Spleen (tissue), 11 donors: Measurements from ENCODE around the gene ELP5. TPM values are rescaled to one million over a fixed set of nuclear protein-coding genes. Genes with fewer than 3 reads are reported as not detected.

Experiments
- DNase-seq: peaks from one replicate; pipeline ENCODE4 v3.0.0-alpha.2; 2020
- H3K27ac ChIP-seq, 8 donors: fragments of 200-600 bp; sonication (generic) in 7 of 8; 1 replicate in 4 of 8; 2 replicates in 4 of 8; pipeline versions ENCODE4 v1.5.0 to v1.8.0; 2016 to 2021; ENCODE audit warnings: inconsistent platforms in 4 of 8, mild to moderate bottlenecking in 4 of 8, moderate library complexity in 1 of 8
- H3K27me3 ChIP-seq, 7 donors: fragments of 200-600 bp; sonication (generic) in 6 of 7; replicated peaks in 1 of 7; 1 replicate in 4 of 7; 2 replicates in 3 of 7; pipeline versions ENCODE4 v1.5.0 to v1.8.0; 2016 to 2021; ENCODE audit warnings: inconsistent platforms in 3 of 7, mild to moderate bottlenecking in 1 of 7
- H3K36me3 ChIP-seq, 6 donors: fragments of 200-600 bp; sonication (generic) in 5 of 6; 1 replicate in 4 of 6; 2 replicates in 2 of 6; pipeline versions ENCODE4 v1.5.0 to v1.8.0; 2016 to 2021; ENCODE audit warnings: inconsistent platforms in 2 of 6
- H3K4me1 ChIP-seq, 6 donors: fragments of 200-600 bp; sonication (generic) in 5 of 6; 1 replicate in 3 of 6; 2 replicates in 3 of 6; pipeline versions ENCODE4 v1.5.0 to v1.8.0; 2016 to 2021; ENCODE audit warnings: inconsistent platforms in 3 of 6
- H3K4me3 ChIP-seq, 8 donors: fragments of 200-600 bp; sonication (generic) in 7 of 8; 1 replicate in 4 of 8; 2 replicates in 4 of 8; pipeline versions ENCODE4 v1.5.0 to v1.8.0; 2016 to 2021; ENCODE audit warnings: inconsistent platforms in 4 of 8, mild to moderate bottlenecking in 4 of 8, moderate library complexity in 2 of 8
- H3K9me3 ChIP-seq, 8 donors: fragments of 200-600 bp; sonication (generic) in 7 of 8; 1 replicate in 4 of 8; 2 replicates in 4 of 8; pipeline versions ENCODE4 v1.5.0 to v1.8.0; 2016 to 2021; ENCODE audit warnings: inconsistent platforms in 4 of 8
- POLR2A ChIP-seq, 3 donors: fragments of 450-650 bp; IDR thresholded peaks; one replicate each; pipeline ENCODE4 v1.5.1; 2017; ENCODE audit warnings: antibody characterized with exemption in 3 of 3, mild to moderate bottlenecking in 1 of 3
- POLR2AphosphoS5 ChIP-seq, 3 donors: sonication (generic); formaldehyde crosslinking; IDR thresholded peaks; one replicate each; pipeline ENCODE4 v1.5.1; 2017; ENCODE audit warnings: antibody characterized with exemption in 3 of 3
- WGBS, 5 donors: extraction: QIAGEN DNeasy Blood & Tissue Kit in 3 of 5; methylation state at CpG; one replicate each; pipeline versions ENCODE4 v1.1.5 to v1.1.7; 2013 to 2018; 5-methylcytosine and 5-hydroxymethylcytosine counted together
- intact Hi-C: fragments of 100-400 bp; cut with DNase I; formaldehyde crosslinking; loops from one replicate; pipeline ENCODE4 v1.15.0; 2023; ENCODE audit warnings: low total_unique reads
- polyA plus RNA-seq, 3 donors: library from polyadenylated mRNA; stranded (reverse); fragments of 200-250 nt; gene quantifications; one replicate each; pipeline ENCODE4 v1.2.1, GENCODE V29; 2013
- total RNA-seq, 7 donors: library from RNA; depleted of rRNA in 3 of 7; stranded (reverse); fragments of >200 nt in 3 of 7; fragmentation: NEBNext Ultra II Directional in 4 of 7; extraction: Animal tissue kit (Norgen Biotek cat#: 25700) in 4 of 7; gene quantifications; one replicate each; pipeline versions ENCODE4 v1.1.0 to v1.2.1, GENCODE V29; 2016 to 2021
- TF ChIP-seq, protein P1 (sequence below), 11 experiments: fragments of 200-600 bp in 7 of 11; fragments of 450-650 bp in 4 of 11; sonication (generic) in 4 of 11; IDR thresholded peaks in 8 of 11; conservative IDR thresholded peaks in 3 of 11; 1 replicate in 7 of 11; 2 replicates in 4 of 11; pipeline versions ENCODE4 v1.4.0 to v1.8.0; 2016 to 2021; ENCODE audit warnings: antibody characterized with exemption in 11 of 11, inconsistent platforms in 4 of 11, mild to moderate bottlenecking in 1 of 11
- donor health status: healthy with polysubstance abuse.
- donor health status: DM: no; HTN: no; CAD: no; lungs with moderate emphysema.
- donor health status: DM: no; HTN: no; CAD: no.
- donor health status: Bipolar disorder and iron deficiency.
- donor health status: healthy.
- donor health status: DM: no; HTN: no; CAD: no.
- donor health status: DM: yes; HTN: yes; CAD: no.

ELP5 gene
- total and polyA plus RNA-seq, 10 donors, result 22.1 to 40.3 (median 36.7) TPM

GRCh38 chr17:7263801-7264078 is 11.7 kb downstream of the ELP5 start:
- H3K27ac ChIP-seq, result no peak overlapping the region
- H3K9me3 ChIP-seq, result no peaks in the 10 kb centered on the region
- peak overlapping the region in 2 of 8 donors; percentile 57 to 78 for H3K4me3 ChIP-seq
- peaks cover 22 to 38% (median 35%) of the 10 kb centered on the region in 6 donors for H3K4me1 ChIP-seq
- WGBS, 5 donors, result 38 to 59% (median 54%) methylated on average over 4 of the region's 4 CpGs
- TF ChIP-seq POLR2A (IDR thresholded peaks at IDR 0.05) (no peak), POLR2AphosphoS5 (IDR thresholded peaks at IDR 0.05) (no peak)
- TF ChIP-seq, protein P1, sequence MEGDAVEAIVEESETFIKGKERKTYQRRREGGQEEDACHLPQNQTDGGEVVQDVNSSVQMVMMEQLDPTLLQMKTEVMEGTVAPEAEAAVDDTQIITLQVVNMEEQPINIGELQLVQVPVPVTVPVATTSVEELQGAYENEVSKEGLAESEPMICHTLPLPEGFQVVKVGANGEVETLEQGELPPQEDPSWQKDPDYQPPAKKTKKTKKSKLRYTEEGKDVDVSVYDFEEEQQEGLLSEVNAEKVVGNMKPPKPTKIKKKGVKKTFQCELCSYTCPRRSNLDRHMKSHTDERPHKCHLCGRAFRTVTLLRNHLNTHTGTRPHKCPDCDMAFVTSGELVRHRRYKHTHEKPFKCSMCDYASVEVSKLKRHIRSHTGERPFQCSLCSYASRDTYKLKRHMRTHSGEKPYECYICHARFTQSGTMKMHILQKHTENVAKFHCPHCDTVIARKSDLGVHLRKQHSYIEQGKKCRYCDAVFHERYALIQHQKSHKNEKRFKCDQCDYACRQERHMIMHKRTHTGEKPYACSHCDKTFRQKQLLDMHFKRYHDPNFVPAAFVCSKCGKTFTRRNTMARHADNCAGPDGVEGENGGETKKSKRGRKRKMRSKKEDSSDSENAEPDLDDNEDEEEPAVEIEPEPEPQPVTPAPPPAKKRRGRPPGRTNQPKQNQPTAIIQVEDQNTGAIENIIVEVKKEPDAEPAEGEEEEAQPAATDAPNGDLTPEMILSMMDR (IDR thresholded peaks at IDR 0.05 in 8 of 11, conservative IDR thresholded peaks at IDR 0.05 in 3 of 11), result no peak
- H3K27me3 ChIP-seq, result peaks cover 3 to 78% (median 27%) of the 10 kb centered on the region in 7 donors
- intact Hi-C loops, result no loop called here
- DNase-seq, result no peak
- peaks cover 0 to 14% (median 7%) of the 10 kb centered on the region in 6 donors for H3K36me3 ChIP-seq

DNA sequence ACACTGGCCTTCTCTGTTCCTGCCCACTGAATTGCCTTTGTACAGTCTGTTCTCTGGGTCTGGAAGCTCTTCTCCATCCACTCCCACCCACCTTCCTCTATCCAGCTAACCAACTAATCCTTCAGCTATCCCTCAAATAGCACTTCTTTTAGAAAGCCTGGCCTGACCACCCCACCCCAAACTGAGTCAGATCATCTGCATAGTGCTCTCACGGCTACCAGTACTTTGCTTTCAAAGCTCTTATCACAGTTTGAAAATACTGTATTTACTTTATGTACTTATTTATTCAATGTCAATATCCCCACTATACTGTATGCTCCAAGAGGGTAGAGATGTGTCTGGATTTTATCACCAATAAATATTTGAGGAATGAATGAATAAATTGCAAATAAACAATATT is 14.8 kb downstream of the ELP5 start:
- TF ChIP-seq POLR2A (IDR thresholded peaks at IDR 0.05) (no peak), POLR2AphosphoS5 (IDR thresholded peaks at IDR 0.05) (no peak)
- TF ChIP-seq, protein P1 (IDR thresholded peaks at IDR 0.05 in 8 of 11, conservative IDR thresholded peaks at IDR 0.05 in 3 of 11), result no peak
- intact Hi-C loops, result no loop called here
- Histone ChIP-seq H3K4me3 (no peak overlapping the region), H3K27me3 (peaks cover 3 to 67% (median 22%) of the 10 kb centered on the region in 7 donors), H3K27ac (no peak overlapping the region), H3K4me1 (peaks cover 14 to 23% (median 21%) of the 10 kb centered on the region in 6 donors), H3K36me3 (no peaks in the 10 kb centered on the region), H3K9me3 (no peaks in the 10 kb centered on the region)
- WGBS, 5 donors, result 66 to 91% (median 79%) methylated on average over 1 of the region's 1 CpG
- no peak for DNase-seq

- H3K36me3 ChIP-seq, result no peaks in the 10 kb centered on the region
- WGBS, 5 donors, result 83 to 92% (median 88%) methylated on average over 8 of the region's 8 CpGs
Observed at GRCh38 chr17:7279448-7279847, 27.4 kb downstream of the ELP5 start.

DNA sequence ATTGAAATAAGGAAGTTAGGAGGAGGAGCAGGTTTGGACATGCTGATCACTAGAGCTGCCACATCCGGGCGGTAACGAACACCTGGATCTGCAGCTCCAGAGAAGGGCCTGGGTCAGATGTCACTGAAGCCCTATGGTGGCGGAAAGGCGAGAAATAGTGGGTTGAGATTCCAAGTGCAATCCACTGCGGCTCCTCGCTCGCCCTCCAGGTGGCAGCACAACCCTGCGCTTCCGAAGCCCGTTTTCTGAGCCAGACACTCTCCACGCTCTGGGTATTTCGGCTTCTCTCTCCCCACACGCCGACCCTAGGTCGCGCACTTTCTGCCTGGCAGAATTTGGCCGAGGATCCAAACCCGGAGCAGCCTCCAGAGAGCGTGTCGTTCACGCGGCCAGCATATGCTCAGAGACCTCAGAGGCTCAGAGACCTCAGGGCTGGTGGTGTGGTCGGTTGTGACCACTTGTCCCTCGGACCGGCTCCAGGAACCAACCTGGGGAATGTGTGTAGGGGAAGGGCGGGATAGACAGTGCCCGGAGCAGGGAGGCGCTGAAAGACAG is 28.6 kb downstream of the ELP5 start:
- no peaks in the 10 kb centered on the region for H3K36me3 ChIP-seq
- 0 to 1% (median 1%) methylated on average over 12 to 29 of the region's 29 CpGs for WGBS, 5 donors
- H3K27ac ChIP-seq, result peak overlapping the region in 6 of 8 donors; percentile 47 to 69 (median 62)
- H3K4me3 ChIP-seq, result peak overlapping the region; percentile 30 to 67 (median 43)
- intact Hi-C loops, result loop anchor here (2.0 kb wide), 1 partner anchor 16 kb away; no protein-coding TSS in a partner anchor
- H3K9me3 ChIP-seq, result no peaks in the 10 kb centered on the region
- TF ChIP-seq, protein P1 (IDR thresholded peaks at IDR 0.05 in 8 of 11, conservative IDR thresholded peaks at IDR 0.05 in 3 of 11), result peak; percentile 77 to 98 (median 94)
- TF ChIP-seq POLR2A (IDR thresholded peaks at IDR 0.05) (no peak), POLR2AphosphoS5 (IDR thresholded peaks at IDR 0.05) (peak in 2 of 3 donors; percentile 60 to 71)
- peak; percentile 95 for DNase-seq
- peaks cover 0 to 55% (median 20%) of the 10 kb centered on the region in 7 donors for H3K27me3 ChIP-seq
- H3K4me1 ChIP-seq, result peaks cover 17 to 34% (median 30%) of the 10 kb centered on the region in 6 donors

More at GRCh38 chr17:7279448-7279847, 27.4 kb downstream of the ELP5 start:
- intact Hi-C loops, result no loop called here
- H3K4me3 ChIP-seq, result no peak overlapping the region
- H3K4me1 ChIP-seq, result peaks cover 17 to 34% (median 30%) of the 10 kb centered on the region in 6 donors
- H3K27me3 ChIP-seq, result peaks cover 0 to 44% (median 20%) of the 10 kb centered on the region in 7 donors
- H3K27ac ChIP-seq, result no peak overlapping the region
- no peak for TF ChIP-seq POLR2AphosphoS5 (IDR thresholded peaks at IDR 0.05)
- TF ChIP-seq, protein P1 (IDR thresholded peaks at IDR 0.05 in 8 of 11, conservative IDR thresholded peaks at IDR 0.05 in 3 of 11), result no peak
- no peak for DNase-seq
- no peaks in the 10 kb centered on the region for H3K9me3 ChIP-seq
